ENCODE data around the gene SH3PXD2A. TPM values are rescaled to one million over a fixed set of nuclear protein-coding genes. Genes with fewer than 3 reads are reported as not detected.

Gene SH3PXD2A
- total and polyA plus RNA-seq, 12 donors: 5.7 to 34.5 (median 19.2) TPM

DNA sequence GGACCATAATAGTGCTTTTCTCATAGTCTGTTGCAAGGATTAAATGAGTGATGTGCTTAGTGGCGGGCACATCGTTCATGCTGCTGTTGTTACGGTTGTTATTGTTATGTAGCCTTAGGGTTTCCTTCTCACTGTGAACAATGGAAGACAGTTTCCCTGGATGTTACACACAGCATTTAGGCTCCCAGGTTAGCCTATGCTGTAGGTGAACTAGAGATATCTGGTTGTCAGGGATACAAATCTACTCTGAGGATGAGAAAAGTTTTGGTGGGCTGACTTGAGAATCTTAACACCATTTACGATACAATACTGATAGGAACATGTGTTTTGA, 14.7 kb downstream of the SH3PXD2A start:
- 80 to 93% (median 84%) methylated on average over 4 of the region's 4 CpGs for WGBS, 4 donors
- Histone ChIP-seq H3K9me3 (replicated peaks in 1 of 3) (no peaks in the 10 kb centered on the region), H3K27me3 (no peaks in the 10 kb centered on the region), H3K36me3 (replicated peaks in 1 of 2) (no peaks in the 10 kb centered on the region), H3K4me1 (replicated peaks in 1 of 2) (peaks cover 0 to 18% of the 10 kb centered on the region in 2 donors), H3K4me3 (no peak overlapping the region), H3K27ac (no peak overlapping the region)
- TF ChIP-seq, protein P1, sequence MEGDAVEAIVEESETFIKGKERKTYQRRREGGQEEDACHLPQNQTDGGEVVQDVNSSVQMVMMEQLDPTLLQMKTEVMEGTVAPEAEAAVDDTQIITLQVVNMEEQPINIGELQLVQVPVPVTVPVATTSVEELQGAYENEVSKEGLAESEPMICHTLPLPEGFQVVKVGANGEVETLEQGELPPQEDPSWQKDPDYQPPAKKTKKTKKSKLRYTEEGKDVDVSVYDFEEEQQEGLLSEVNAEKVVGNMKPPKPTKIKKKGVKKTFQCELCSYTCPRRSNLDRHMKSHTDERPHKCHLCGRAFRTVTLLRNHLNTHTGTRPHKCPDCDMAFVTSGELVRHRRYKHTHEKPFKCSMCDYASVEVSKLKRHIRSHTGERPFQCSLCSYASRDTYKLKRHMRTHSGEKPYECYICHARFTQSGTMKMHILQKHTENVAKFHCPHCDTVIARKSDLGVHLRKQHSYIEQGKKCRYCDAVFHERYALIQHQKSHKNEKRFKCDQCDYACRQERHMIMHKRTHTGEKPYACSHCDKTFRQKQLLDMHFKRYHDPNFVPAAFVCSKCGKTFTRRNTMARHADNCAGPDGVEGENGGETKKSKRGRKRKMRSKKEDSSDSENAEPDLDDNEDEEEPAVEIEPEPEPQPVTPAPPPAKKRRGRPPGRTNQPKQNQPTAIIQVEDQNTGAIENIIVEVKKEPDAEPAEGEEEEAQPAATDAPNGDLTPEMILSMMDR (IDR thresholded peaks at IDR 0.05): no peak
- TF ChIP-seq POLR2A (IDR thresholded peaks at IDR 0.05): no peak
- no peak for DNase-seq
- intact Hi-C loops (cut with DNase I): no loop called here

DNA sequence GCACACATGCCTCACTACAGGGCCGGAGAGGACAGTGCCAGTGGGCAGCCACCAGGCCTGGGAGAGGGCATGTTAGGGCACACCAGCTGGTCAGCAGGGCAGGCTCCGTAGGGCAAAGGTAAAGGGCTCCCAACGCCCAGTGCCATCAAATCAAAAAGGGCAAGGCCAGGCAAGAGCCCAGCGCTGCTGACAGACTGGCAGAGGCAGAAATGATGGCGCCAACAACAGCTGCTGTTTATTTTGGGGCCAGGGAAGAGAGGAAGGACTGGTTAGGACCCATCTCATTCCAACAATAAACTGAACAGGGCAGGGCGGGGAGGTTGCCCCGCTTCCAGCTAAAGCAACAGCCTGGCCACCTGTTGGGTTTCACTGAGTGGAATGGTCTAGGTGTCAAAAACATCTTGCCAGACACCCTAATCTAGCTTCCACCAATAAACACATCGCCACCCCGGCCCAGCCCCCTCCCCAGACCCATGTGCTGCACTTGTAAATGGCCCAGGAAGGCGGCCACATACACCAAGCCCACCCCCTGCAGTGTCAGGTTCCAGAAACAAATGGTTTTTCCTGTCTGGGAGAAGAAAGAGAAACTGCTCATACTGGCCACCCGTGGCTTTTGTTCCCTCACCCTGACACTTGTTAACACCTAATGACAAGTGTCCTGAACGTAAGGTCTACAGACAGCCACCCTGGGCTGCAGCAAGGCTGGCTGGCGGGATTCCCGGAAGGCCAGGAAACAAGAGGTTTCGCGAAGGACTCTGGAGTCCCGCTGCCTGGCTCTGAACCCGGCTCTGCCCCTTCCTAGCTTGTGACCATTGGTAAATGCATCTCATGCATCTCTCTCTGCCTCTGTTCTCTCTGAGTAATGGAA, 15.3 kb downstream of the SH3PXD2A start:
- no peaks in the 10 kb centered on the region for H3K9me3 ChIP-seq (replicated peaks in 1 of 3)
- H3K4me3 ChIP-seq: no peak overlapping the region
- no peak for TF ChIP-seq POLR2A (IDR thresholded peaks at IDR 0.05)
- TF ChIP-seq, protein P1 (IDR thresholded peaks at IDR 0.05): no peak
- no peaks in the 10 kb centered on the region for H3K27me3 ChIP-seq
- no peak for DNase-seq
- no peak overlapping the region for H3K27ac ChIP-seq
- intact Hi-C loops (cut with DNase I): no loop called here
- H3K36me3 ChIP-seq (replicated peaks in 1 of 2): no peaks in the 10 kb centered on the region
- H3K4me1 ChIP-seq (replicated peaks in 1 of 2): peaks cover 0 to 18% of the 10 kb centered on the region in 2 donors
- 69 to 76% (median 73%) methylated on average over 16 to 18 of the region's 18 CpGs for WGBS, 4 donors

DNA sequence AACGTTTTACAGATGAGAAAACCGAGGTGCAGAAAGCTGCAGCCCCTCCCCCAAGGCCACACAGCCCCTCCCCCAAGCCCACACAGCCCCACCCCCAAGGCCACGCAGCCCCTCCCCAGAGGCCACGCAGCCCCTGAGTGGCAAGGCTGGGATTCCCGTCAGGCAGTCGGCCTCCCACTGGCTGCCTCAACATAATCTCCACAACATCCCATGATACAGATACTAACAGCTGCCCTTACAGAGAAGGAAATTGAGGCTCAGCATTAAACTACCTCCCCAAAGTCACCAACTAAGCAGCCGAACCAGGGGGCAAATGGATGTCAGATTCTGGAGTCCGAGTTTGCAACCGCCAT, 15.9 kb downstream of the SH3PXD2A start:
- 63 to 84% (median 78%) methylated on average over 6 to 9 of the region's 9 CpGs for WGBS, 4 donors
- Histone ChIP-seq H3K27ac (no peak overlapping the region), H3K36me3 (replicated peaks in 1 of 2) (no peaks in the 10 kb centered on the region), H3K27me3 (no peaks in the 10 kb centered on the region), H3K4me3 (no peak overlapping the region), H3K4me1 (replicated peaks in 1 of 2) (peaks cover 0 to 15% of the 10 kb centered on the region in 2 donors), H3K9me3 (replicated peaks in 1 of 3) (no peaks in the 10 kb centered on the region)
- TF ChIP-seq POLR2A (IDR thresholded peaks at IDR 0.05): no peak
- TF ChIP-seq, protein P1 (IDR thresholded peaks at IDR 0.05): no peak
- intact Hi-C loops (cut with DNase I): no loop called here
- DNase-seq: no peak

DNA sequence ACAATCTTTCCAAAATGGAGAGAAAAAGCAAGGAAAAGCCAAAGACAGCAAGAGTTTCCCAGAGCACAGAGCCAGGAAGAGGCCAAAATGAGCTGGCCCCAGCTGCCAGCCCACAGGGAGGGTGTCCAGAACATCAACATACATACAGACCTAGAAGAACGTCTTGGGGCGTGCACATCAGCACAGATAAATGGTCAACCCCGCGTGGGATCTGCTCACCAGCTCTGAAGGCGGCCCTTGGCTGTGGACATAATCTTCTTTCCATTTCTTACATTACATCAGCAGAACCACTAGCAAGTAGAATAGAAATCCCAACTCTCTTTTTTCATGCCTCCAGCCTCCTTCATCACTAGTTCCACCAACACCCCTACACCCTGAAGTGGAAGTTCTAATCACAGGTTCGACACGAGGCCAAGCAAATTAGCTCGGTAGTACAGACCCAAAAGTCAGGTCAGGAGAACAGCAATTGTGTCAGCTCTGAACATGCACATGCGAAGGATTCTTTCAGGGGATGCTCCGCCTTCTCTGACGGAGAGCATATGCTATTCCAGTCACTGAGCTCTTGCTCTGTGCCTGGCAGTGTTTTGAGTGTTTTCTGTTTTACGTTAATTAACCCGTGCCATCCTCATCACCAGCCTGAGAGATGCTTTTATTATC, 16.4 kb downstream of the SH3PXD2A start:
- 83 to 88% (median 85%) methylated on average over 11 to 13 of the region's 13 CpGs for WGBS, 4 donors
- no peak for TF ChIP-seq POLR2A (IDR thresholded peaks at IDR 0.05)
- TF ChIP-seq, protein P1 (IDR thresholded peaks at IDR 0.05): no peak
- Histone ChIP-seq H3K4me3 (no peak overlapping the region), H3K27ac (no peak overlapping the region), H3K27me3 (no peaks in the 10 kb centered on the region), H3K36me3 (replicated peaks in 1 of 2) (no peaks in the 10 kb centered on the region), H3K9me3 (replicated peaks in 1 of 3) (no peaks in the 10 kb centered on the region), H3K4me1 (replicated peaks in 1 of 2) (peaks cover 0 to 15% of the 10 kb centered on the region in 2 donors)
- intact Hi-C loops (cut with DNase I): no loop called here
- DNase-seq: no peak

All from adrenal gland (tissue), 12 donors.